OCI-LY1 (cell line): Measurements from ENCODE around the gene MAP3K7CL.

Experiments
- H2AFZ ChIP-seq: fragments of 200-600 bp; sonication (generic), shearing (Covaris generic); 2 replicates; pipeline ENCODE4 v1.6.0; 2014; ENCODE audit warnings: antibody characterized with exemption, mild to moderate bottlenecking, low read length
- H3F3A ChIP-seq: fragments of 200-600 bp; sonication (generic), shearing (Covaris generic); 2 replicates; pipeline ENCODE4 v1.6.0; 2014; ENCODE audit warnings: mild to moderate bottlenecking, antibody characterized with exemption, low read length, moderate library complexity; ENCODE audit not compliant: insufficient read depth
- H3K27ac ChIP-seq: fragments of 200-600 bp; sonication (generic); 2 replicates; pipeline ENCODE4 v1.5.1; 2014; ENCODE audit warnings: low read length, mixed run types, mild to moderate bottlenecking, low read depth; ENCODE audit not compliant: poor library complexity, severe bottlenecking
- H3K27me3 ChIP-seq: fragments of 200-600 bp; sonication (generic); 2 replicates; pipeline ENCODE4 v1.6.0; 2014; ENCODE audit warnings: antibody characterized with exemption, mild to moderate bottlenecking, low read length, moderate library complexity; ENCODE audit not compliant: insufficient read depth
- H3K36me3 ChIP-seq: fragments of 200-600 bp; sonication (generic); 2 replicates; pipeline ENCODE4 v1.6.1; 2014; ENCODE audit warnings: mild to moderate bottlenecking, antibody characterized with exemption, low read length, moderate library complexity, mixed read lengths; ENCODE audit not compliant: insufficient read depth
- H3K4me1 ChIP-seq: fragments of 200-600 bp; sonication (generic); 2 replicates; pipeline ENCODE4 v1.5.1; 2014; ENCODE audit warnings: mild to moderate bottlenecking, low read length, moderate library complexity; ENCODE audit not compliant: insufficient read depth, severe bottlenecking
- H3K4me2 ChIP-seq: fragments of 200-600 bp; sonication (generic), shearing (Covaris generic); 2 replicates; pipeline ENCODE4 v1.6.1; 2014; ENCODE audit warnings: low read length
- H3K4me3 ChIP-seq: fragments of 200-600 bp; sonication (generic); 2 replicates; pipeline ENCODE4 v1.5.1; 2014; ENCODE audit warnings: low read length, low read depth, mild to moderate bottlenecking, mixed read lengths; ENCODE audit not compliant: poor library complexity, severe bottlenecking
- H3K79me2 ChIP-seq: fragments of 200-600 bp; shearing (Covaris generic); 2 replicates; pipeline ENCODE4 v1.6.1; 2016; ENCODE audit warnings: mixed run types, low read length, mixed read lengths; ENCODE audit not compliant: insufficient read depth
- H3K9ac ChIP-seq: fragments of 200-600 bp; sonication (generic), shearing (Covaris generic); 2 replicates; pipeline ENCODE4 v1.6.1; 2014; ENCODE audit warnings: mild to moderate bottlenecking, low read length, mixed read lengths
- H3K9me2 ChIP-seq: fragments of 200-600 bp; sonication (generic), shearing (Covaris generic); 2 replicates; pipeline ENCODE4 v1.6.1; 2014; ENCODE audit warnings: low read depth, mild to moderate bottlenecking, low read length, mixed read lengths
- H3K9me3 ChIP-seq: fragments of 200-600 bp; shearing (Covaris generic); 2 replicates; pipeline ENCODE4 v1.6.1; 2014; ENCODE audit warnings: low read length, mixed read lengths
- H4K20me1 ChIP-seq: fragments of 200-600 bp; sonication (generic), shearing (Covaris generic); 2 replicates; pipeline ENCODE4 v1.6.0; 2016; ENCODE audit warnings: mild to moderate bottlenecking, low read length; ENCODE audit not compliant: insufficient read depth
- CTCF ChIP-seq: fragments of 200-600 bp; sonication (generic), shearing (Covaris generic); IDR thresholded peaks from 2 replicates; pipeline ENCODE4 v1.5.1; 2017; ENCODE audit warnings: mild to moderate bottlenecking, antibody characterized with exemption, low read length, moderate library complexity, mixed read lengths
- EZH2 ChIP-seq: fragments of 200-600 bp; sonication (generic), shearing (Covaris generic); IDR thresholded peaks from 2 replicates; pipeline ENCODE4 v1.8.0; 2017; ENCODE audit warnings: borderline replicate concordance, mixed run types, mild to moderate bottlenecking, antibody characterized with exemption, low read length, moderate library complexity, mixed read lengths

Gene MAP3K7CL

DNA sequence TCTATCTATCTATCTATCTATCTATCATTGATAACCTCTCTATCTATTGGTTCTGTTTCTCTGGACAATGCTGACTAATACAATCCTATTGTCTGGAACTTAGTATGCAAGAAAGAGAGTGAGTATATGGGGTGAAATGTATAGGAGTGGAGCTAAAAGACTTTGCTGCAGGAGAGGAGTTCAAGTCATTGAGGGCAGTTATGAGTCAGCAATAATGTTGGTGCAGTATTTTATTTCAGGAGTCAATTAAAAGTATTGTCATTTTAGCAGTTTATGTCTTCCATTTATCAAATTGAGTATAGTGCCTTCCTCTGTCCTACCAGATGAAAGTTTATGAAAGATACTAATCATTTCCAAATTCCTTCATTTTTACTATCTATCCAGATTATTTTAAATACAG lies 55.8 kb downstream of the MAP3K7CL start:
- Histone ChIP-seq H3K9ac (no peak overlapping the region), H3K4me3 (no peak overlapping the region), H4K20me1 (no peaks in the 10 kb centered on the region), H3K9me3 (no peaks in the 10 kb centered on the region), H3K27me3 (no peaks in the 10 kb centered on the region), H3F3A (no peaks in the 10 kb centered on the region), H3K79me2 (no peaks in the 10 kb centered on the region), H3K4me2 (no peak overlapping the region), H2AFZ (no peak overlapping the region), H3K27ac (no peak overlapping the region), H3K36me3 (no peaks in the 10 kb centered on the region), H3K9me2 (no peaks in the 10 kb centered on the region), H3K4me1 (no peaks in the 10 kb centered on the region)
- TF ChIP-seq EZH2 (no peak), CTCF (no peak)

DNA sequence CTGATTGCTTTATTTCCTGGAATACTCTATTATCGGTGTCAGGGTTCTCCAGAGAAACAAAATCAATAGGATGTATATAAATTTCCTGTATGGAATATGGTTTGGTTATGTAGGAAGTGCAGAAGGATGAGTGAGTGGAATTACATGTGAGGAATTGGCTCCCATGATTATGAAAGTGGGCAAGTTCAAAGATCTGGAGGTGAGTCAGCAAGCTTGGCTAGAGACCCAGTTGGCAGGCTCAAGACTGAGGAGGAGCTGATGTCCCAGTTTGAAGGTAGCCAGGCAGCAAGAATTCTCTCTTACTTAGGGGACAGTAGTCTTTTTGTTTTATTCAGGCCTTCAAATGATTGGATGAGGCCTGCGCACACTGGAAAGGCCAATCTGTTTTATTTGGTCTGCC lies 57.5 kb downstream of the MAP3K7CL start:
- Histone ChIP-seq H3K27ac (no peak overlapping the region), H3F3A (no peaks in the 10 kb centered on the region), H3K79me2 (no peaks in the 10 kb centered on the region), H2AFZ (no peak overlapping the region), H3K36me3 (no peaks in the 10 kb centered on the region), H3K9ac (no peak overlapping the region), H3K27me3 (no peaks in the 10 kb centered on the region), H3K4me1 (peaks cover 2% of the 10 kb centered on the region), H3K9me3 (no peaks in the 10 kb centered on the region), H3K9me2 (no peaks in the 10 kb centered on the region), H3K4me2 (no peak overlapping the region), H4K20me1 (no peaks in the 10 kb centered on the region), H3K4me3 (no peak overlapping the region)
- no peak for TF ChIP-seq CTCF
- no peak for TF ChIP-seq EZH2

DNA sequence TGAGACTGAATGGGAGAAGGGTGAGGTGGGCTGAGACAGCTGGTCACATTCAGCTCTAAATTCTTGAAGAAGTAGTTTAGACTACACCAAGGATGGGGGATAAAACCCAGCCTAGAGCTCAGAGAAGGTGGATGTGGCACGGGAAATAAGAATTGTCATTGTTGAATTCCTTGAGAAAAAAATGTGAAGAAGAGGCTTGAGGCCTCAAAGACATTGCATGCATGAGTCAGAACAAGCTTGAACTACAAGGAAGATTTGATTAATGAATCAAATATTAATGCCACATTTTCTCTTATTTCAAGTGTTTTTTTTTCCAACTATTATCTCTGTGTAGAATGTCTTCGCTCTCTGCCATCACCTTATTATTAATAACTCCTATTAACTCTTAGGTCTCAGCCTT lies 58.9 kb downstream of the MAP3K7CL start:
- H3K9me3 ChIP-seq, result no peaks in the 10 kb centered on the region
- no peaks in the 10 kb centered on the region for H3K9me2 ChIP-seq
- no peaks in the 10 kb centered on the region for H4K20me1 ChIP-seq
- no peak overlapping the region for H3K4me3 ChIP-seq
- H3K27me3 ChIP-seq, result no peaks in the 10 kb centered on the region
- no peak overlapping the region for H2AFZ ChIP-seq
- H3K36me3 ChIP-seq, result no peaks in the 10 kb centered on the region
- no peak for TF ChIP-seq EZH2
- no peak for TF ChIP-seq CTCF
- no peaks in the 10 kb centered on the region for H3F3A ChIP-seq
- H3K79me2 ChIP-seq, result no peaks in the 10 kb centered on the region
- H3K4me1 ChIP-seq, result peaks cover 9% of the 10 kb centered on the region
- no peak overlapping the region for H3K27ac ChIP-seq
- H3K4me2 ChIP-seq, result no peak overlapping the region
- H3K9ac ChIP-seq, result no peak overlapping the region
